ENCODE measurements around the gene PLD4. TPM values are rescaled to one million over a fixed set of nuclear protein-coding genes. Genes with fewer than 3 reads are reported as not detected.

Gene PLD4
- total and polyA plus RNA-seq, 9 of the 15 experiments (the other 6 are each of a cell fraction or from before 2014, with no cell fraction given) = 0.18 to 0.24 TPM; not detected in 7

GRCh38 chr14:104931304-104931770 is 6.7 kb downstream of the PLD4 start (continued):
- no peak for TF ChIP-seq ZBTB40 (IDR thresholded peaks at IDR 0.05)
- TF ChIP-seq ZBTB40 (CRISPR knock-in tag; IDR thresholded peaks at IDR 0.05) = no peak
- TF ChIP-seq BRD4 (IDR thresholded peaks at IDR 0.05) = no peak
- no peak for TF ChIP-seq ZEB2 (IDR thresholded peaks at IDR 0.05)
- no peak for TF ChIP-seq ZNF75A (CRISPR knock-in tag; IDR thresholded peaks at IDR 0.05)
- TF ChIP-seq C11orf30 (IDR thresholded peaks at IDR 0.05; ENCODE audit: low read depth) = no peak
- TF ChIP-seq TAF1 (IDR thresholded peaks at IDR 0.05; ENCODE audit: control insufficient read depth, extremely low read depth, insufficient read depth, low read length, severe bottlenecking) = no peak
- TF ChIP-seq ZFP91 (CRISPR knock-in tag; IDR thresholded peaks at IDR 0.05) = no peak
- no peak for TF ChIP-seq PHTF2 (CRISPR knock-in tag; IDR thresholded peaks at IDR 0.05)
- no peak for TF ChIP-seq ZNF134 (CRISPR knock-in tag; conservative IDR thresholded peaks at IDR 0.05)
- no peak for TF ChIP-seq ZNF239 (CRISPR knock-in tag; IDR thresholded peaks at IDR 0.05)
